ES-I3 (cell line): Measurements from ENCODE around the gene CHST3.

Experiments
- H3K36me3 ChIP-seq: 2 replicates; pipeline ENCODE4 v1.6.1; 2013; ENCODE audit warnings: mild to moderate bottlenecking, low read length, control low read depth, moderate library complexity; ENCODE audit not compliant: insufficient read depth
- H3K4me1 ChIP-seq: 2 replicates; pipeline ENCODE4 v1.6.1; 2013; ENCODE audit warnings: mild to moderate bottlenecking, control low read depth, low read length; ENCODE audit not compliant: insufficient read depth
- H3K9ac ChIP-seq: 2 replicates; pipeline ENCODE4 v1.6.1; 2013; ENCODE audit warnings: low read depth, mild to moderate bottlenecking, low read length, moderate library complexity
- H3K9me3 ChIP-seq: 2 replicates; pipeline ENCODE4 v1.6.1; 2013; ENCODE audit warnings: mild to moderate bottlenecking, low read length, moderate library complexity; ENCODE audit not compliant: control insufficient read depth, insufficient read depth

CHST3 gene

GRCh38 chr10:72013202-72013945, 49.2 kb downstream of the CHST3 start:
- Histone ChIP-seq H3K4me1 (peaks cover 14% of the 10 kb centered on the region; the same call in 1 of the 2 replicates), H3K36me3 (no peaks in the 10 kb centered on the region; the same call in 1 of the 2 replicates), H3K9ac (no peak overlapping the region), H3K9me3 (no peaks in the 10 kb centered on the region)

- Histone ChIP-seq H3K9me3 (no peaks in the 10 kb centered on the region), H3K36me3 (no peaks in the 10 kb centered on the region; the same call in 1 of the 2 replicates), H3K4me1 (peaks cover 7% of the 10 kb centered on the region; the same call in 1 of the 2 replicates), H3K9ac (no peak overlapping the region)
Measured at GRCh38 chr10:72014197-72014596, 50.0 kb downstream of the CHST3 start.

- H3K9me3 ChIP-seq = no peaks in the 10 kb centered on the region
- no peaks in the 10 kb centered on the region; the same call in 1 of the 2 replicates for H3K4me1 ChIP-seq
- no peaks in the 10 kb centered on the region; the same call in 1 of the 2 replicates for H3K36me3 ChIP-seq
- H3K9ac ChIP-seq = no peak overlapping the region
Measured at GRCh38 chr10:72014785-72015480, 50.7 kb downstream of the CHST3 start.

GRCh38 chr10:72015841-72016240, 51.6 kb downstream of the CHST3 start:
- no peaks in the 10 kb centered on the region for H3K36me3 ChIP-seq
- H3K4me1 ChIP-seq = no peaks in the 10 kb centered on the region; the same call in 1 of the 2 replicates
- H3K9me3 ChIP-seq = no peaks in the 10 kb centered on the region
- H3K9ac ChIP-seq = no peak overlapping the region

- no peaks in the 10 kb centered on the region; the same call in 1 of the 2 replicates for H3K4me1 ChIP-seq
- H3K9ac ChIP-seq = no peak overlapping the region
- H3K9me3 ChIP-seq = no peaks in the 10 kb centered on the region
- no peaks in the 10 kb centered on the region for H3K36me3 ChIP-seq
Measured at GRCh38 chr10:72016608-72017300, 52.6 kb downstream of the CHST3 start.

- H3K36me3 ChIP-seq = no peaks in the 10 kb centered on the region
- no peaks in the 10 kb centered on the region; the same call in 1 of the 2 replicates for H3K4me1 ChIP-seq
- no peak overlapping the region for H3K9ac ChIP-seq
- H3K9me3 ChIP-seq = no peaks in the 10 kb centered on the region
Measured at GRCh38 chr10:72019085-72019876, 55.1 kb downstream of the CHST3 start.

GRCh38 chr10:72020914-72021809, 57.0 kb downstream of the CHST3 start:
- no peak overlapping the region for H3K9ac ChIP-seq
- H3K36me3 ChIP-seq = no peaks in the 10 kb centered on the region
- H3K4me1 ChIP-seq = no peaks in the 10 kb centered on the region; the same call in 1 of the 2 replicates
- H3K9me3 ChIP-seq = no peaks in the 10 kb centered on the region

GRCh38 chr10:72022228-72022627, 58.0 kb downstream of the CHST3 start:
- no peak overlapping the region for H3K9ac ChIP-seq
- H3K9me3 ChIP-seq = no peaks in the 10 kb centered on the region
- H3K36me3 ChIP-seq = no peaks in the 10 kb centered on the region
- H3K4me1 ChIP-seq = no peaks in the 10 kb centered on the region; the same call in 1 of the 2 replicates

- no peaks in the 10 kb centered on the region for H3K9me3 ChIP-seq
- H3K4me1 ChIP-seq = no peaks in the 10 kb centered on the region
- no peak overlapping the region for H3K9ac ChIP-seq
- no peaks in the 10 kb centered on the region for H3K36me3 ChIP-seq
Measured at GRCh38 chr10:72024596-72024995, 60.4 kb downstream of the CHST3 start.

GRCh38 chr10:72025400-72025799, 61.2 kb downstream of the CHST3 start:
- H3K36me3 ChIP-seq = no peaks in the 10 kb centered on the region
- H3K4me1 ChIP-seq = no peaks in the 10 kb centered on the region
- no peaks in the 10 kb centered on the region for H3K9me3 ChIP-seq
- no peak overlapping the region for H3K9ac ChIP-seq

GRCh38 chr10:72025832-72026231, 61.6 kb downstream of the CHST3 start:
- H3K4me1 ChIP-seq = 0 out of 2 replicates have a peak, but pooled peaks cover under 1% of the 10 kb centered on the region
- H3K9ac ChIP-seq = no peak overlapping the region
- no peaks in the 10 kb centered on the region for H3K9me3 ChIP-seq
- no peaks in the 10 kb centered on the region for H3K36me3 ChIP-seq

GRCh38 chr10:72026278-72027111, 62.3 kb downstream of the CHST3 start:
- no peak overlapping the region for H3K9ac ChIP-seq
- H3K36me3 ChIP-seq = no peaks in the 10 kb centered on the region
- no peaks in the 10 kb centered on the region for H3K9me3 ChIP-seq
- 0 out of 2 replicates have a peak, but pooled peaks cover 3% of the 10 kb centered on the region for H3K4me1 ChIP-seq
